GM12892 (cell line): ENCODE data around the gene PTPRN2.

ENCODE experiments used
- POLR2A ChIP-seq: IDR thresholded peaks from 2 replicates; pipeline ENCODE4 v1.6.1; 2011; ENCODE audit warnings: low read depth, low read length, control low read depth
- POLR2AphosphoS5 ChIP-seq: IDR thresholded peaks from 2 replicates; pipeline ENCODE4 v1.6.1; 2011; ENCODE audit warnings: low read depth, low read length, control low read depth

DNA sequence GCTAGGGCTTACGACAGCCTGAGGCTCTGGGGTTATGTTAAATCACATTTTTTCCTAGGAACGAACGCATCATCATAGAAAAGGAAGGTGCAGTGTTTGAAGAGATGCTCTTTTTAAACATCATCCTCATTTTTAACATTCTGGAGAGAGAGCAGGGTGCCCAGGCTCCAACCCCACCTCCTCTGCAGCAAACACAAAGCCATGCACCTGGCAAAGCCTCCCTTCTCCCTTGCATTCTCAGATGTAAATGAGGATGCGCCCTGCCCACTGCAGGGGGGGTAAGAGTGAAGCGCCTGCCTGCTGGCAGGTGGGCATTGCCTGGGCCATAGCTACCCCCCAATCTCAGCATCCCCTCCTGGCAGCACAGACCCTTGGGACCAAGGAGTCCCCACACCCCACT, 92.4 kb downstream of the PTPRN2 start:
- no peak for TF ChIP-seq POLR2AphosphoS5
- TF ChIP-seq POLR2A: no peak
